GM10248 (cell line): ENCODE results near the gene TDRD10.
A peak's percentile ranks its signal among the peaks of the same experiment; 100 is the strongest.

Experiments used
- CTCF ChIA-PET: fragments of 300-600 bp; sonication (Branson Sonifier 250); formaldehyde crosslinking; extraction: SDS; loops from one replicate; lab custom pipeline; 2021; ENCODE audit warnings: antibody characterized with exemption; lab: Yijun Ruan, JAX
- POLR2A ChIA-PET: fragments of 350-650 bp; sonication (Branson Sonifier 250); formaldehyde crosslinking; extraction: SDS; loops from one replicate; lab custom pipeline; 2020; ENCODE audit warnings: antibody characterized with exemption; lab: Yijun Ruan, JAX
- DNase-seq: peaks from one replicate; pipeline ENCODE4 v3.0.0; 2012; ENCODE audit errors: extremely low spot score
- TF ChIP-seq, protein P1 (sequence below): IDR thresholded peaks from 2 replicates; pipeline ENCODE4 v1.5.1; 2012; ENCODE audit warnings: mild to moderate bottlenecking, low read depth; ENCODE audit errors: extremely low read depth, missing control alignments, control extremely low read depth

TDRD10 gene

DNA sequence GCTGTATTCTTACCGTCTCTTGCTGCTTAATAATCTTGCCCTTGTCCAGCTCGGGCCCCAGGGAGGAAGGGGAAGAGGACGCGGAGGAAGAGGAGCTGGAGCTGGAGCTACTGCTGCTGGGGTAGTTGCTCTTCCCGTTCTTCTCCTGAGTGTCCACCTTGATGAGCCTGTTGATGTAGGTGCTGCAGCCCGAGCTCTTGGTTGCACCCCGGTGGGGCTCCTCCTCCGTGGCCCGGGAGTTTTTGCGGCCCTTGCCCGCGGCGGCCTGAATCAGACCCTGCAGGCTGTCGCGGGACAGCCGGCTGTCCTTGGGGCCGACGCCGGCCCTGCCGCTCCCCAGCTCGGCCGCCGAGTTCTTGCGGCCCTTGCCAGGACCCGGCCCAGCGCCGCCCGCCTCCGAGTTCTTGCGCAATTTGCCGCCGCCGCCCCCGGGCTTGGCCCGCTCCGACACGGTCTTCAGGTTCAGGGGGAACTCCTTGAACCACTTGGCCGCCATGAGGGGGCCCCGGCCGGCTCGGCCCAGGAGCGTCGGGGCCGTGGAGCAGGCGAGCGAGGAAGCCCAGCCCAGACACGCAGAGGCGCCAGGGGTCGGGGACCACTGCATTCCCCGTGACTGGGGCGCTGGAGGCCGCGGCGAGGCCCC is 475 bp upstream of the TDRD10 start:
- peak; percentile 40 for DNase-seq
- POLR2A ChIA-PET = no interaction called here
- TF ChIP-seq, protein P1, sequence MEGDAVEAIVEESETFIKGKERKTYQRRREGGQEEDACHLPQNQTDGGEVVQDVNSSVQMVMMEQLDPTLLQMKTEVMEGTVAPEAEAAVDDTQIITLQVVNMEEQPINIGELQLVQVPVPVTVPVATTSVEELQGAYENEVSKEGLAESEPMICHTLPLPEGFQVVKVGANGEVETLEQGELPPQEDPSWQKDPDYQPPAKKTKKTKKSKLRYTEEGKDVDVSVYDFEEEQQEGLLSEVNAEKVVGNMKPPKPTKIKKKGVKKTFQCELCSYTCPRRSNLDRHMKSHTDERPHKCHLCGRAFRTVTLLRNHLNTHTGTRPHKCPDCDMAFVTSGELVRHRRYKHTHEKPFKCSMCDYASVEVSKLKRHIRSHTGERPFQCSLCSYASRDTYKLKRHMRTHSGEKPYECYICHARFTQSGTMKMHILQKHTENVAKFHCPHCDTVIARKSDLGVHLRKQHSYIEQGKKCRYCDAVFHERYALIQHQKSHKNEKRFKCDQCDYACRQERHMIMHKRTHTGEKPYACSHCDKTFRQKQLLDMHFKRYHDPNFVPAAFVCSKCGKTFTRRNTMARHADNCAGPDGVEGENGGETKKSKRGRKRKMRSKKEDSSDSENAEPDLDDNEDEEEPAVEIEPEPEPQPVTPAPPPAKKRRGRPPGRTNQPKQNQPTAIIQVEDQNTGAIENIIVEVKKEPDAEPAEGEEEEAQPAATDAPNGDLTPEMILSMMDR = no peak

DNA sequence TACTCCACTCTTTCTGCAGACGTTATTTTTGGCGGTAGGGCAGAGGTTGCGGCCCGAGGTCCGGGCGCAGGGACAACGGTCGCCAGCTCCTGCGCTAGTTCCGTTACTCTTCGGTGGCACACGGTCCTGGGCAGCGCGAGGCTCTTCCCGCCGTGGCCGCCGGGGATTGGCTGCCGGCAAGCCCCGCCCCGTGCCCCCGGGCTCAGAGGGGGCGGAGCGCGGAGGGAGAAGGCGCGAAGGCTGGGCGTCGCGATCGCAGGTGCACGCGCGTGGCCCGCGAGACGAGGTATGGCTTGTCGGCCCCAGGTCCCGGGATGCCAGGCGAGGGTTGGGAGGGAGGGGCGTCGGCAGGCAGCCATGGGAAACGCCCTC is 711 bp downstream of the TDRD10 start:
- CTCF ChIA-PET = interaction anchor here (2.8 kb wide), 1 partner anchor 44 kb away, joined by 11 read pairs; no protein-coding TSS in a partner anchor
- TF ChIP-seq, protein P1 = no peak
- POLR2A ChIA-PET = no interaction called here
- no peak for DNase-seq

More for the DNA sequence above, 475 bp upstream of the TDRD10 start:
- CTCF ChIA-PET = interaction anchor here (1.2 to 2.9 kb wide), 4 partner anchors 19 to 493 kb away, joined by 3 to 17 read pairs (median 7); no protein-coding TSS in a partner anchor

DNA sequence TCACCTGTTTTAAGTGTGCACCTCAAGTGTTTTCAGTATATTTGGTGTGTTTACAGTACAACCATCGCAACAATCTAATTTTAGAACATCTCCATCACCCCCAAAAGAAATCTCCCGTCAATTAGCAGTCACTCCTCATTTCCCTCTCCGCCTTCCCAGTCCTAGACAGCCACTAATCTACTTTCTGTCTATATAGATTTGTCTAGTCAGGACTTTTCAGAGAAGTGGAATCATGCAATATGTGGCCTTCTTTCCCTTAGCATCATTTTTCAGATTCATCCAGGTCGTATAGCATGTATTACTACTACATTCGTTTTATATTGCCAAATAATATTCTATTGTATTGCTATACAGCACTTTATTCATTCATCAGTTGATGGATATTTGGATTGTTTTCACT is 1.9 kb downstream of the TDRD10 start:
- TF ChIP-seq, protein P1 = no peak
- ChIA-PET CTCF (interaction anchor here (2.8 kb wide), 1 partner anchor 43 kb away, joined by 11 read pairs; no protein-coding TSS in a partner anchor), POLR2A (no interaction called here)
- no peak for DNase-seq

DNA sequence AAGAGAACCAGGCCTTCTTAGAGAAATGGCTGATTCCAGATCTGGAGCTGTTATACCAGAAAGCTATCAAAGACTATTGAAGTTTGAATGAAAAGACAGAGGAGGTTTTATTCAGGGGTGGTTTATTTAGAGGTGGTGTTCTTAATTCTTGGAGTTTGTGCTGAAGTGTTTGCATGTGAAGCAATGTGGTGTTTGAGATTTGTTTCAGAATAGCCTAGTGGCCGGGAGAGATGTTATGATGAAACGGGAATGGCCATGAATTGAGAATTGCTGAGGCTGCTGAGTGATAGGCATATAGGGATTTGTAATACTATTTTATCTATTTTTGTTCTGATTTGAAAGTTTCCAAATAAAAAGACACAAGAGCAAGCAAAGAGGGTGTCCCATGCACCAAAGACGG is 10.7 kb downstream of the TDRD10 start:
- CTCF ChIA-PET = interaction anchor here (1.0 to 2.1 kb wide), 4 partner anchors 9 to 37 kb away, joined by 3 to 7 read pairs (median 5); no protein-coding TSS in a partner anchor
- no peak for DNase-seq
- TF ChIP-seq, protein P1 = no peak
- POLR2A ChIA-PET = no interaction called here

DNA sequence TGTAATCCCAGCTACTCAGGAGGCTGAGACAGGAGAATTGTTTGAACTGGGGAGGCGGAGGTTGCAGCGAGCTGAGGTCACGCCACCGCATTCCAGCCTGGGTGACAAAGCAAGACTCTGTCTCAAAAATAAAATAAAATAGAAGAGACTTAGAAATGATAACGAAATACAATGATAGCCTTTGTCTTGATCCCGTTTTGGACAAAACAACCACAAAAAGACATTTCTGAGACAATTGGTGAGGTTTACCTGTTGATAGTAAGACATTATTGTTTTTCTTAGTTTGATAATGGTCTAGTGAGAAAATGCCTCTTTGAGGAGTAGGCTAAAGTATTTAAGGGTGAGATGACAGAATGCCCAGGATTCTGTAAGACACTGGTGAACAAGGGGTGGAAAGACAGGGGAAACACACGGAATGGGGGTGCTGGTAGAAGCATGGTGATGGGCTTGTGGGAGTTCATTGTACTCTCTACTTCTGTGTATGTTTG is 12.1 kb downstream of the TDRD10 start:
- TF ChIP-seq, protein P1 = no peak
- no peak for DNase-seq
- CTCF ChIA-PET = interaction anchor here (1.2 to 2.1 kb wide), 2 partner anchors 33 to 35 kb away, joined by 4 to 7 read pairs; no protein-coding TSS in a partner anchor
- POLR2A ChIA-PET = no interaction called here

DNA sequence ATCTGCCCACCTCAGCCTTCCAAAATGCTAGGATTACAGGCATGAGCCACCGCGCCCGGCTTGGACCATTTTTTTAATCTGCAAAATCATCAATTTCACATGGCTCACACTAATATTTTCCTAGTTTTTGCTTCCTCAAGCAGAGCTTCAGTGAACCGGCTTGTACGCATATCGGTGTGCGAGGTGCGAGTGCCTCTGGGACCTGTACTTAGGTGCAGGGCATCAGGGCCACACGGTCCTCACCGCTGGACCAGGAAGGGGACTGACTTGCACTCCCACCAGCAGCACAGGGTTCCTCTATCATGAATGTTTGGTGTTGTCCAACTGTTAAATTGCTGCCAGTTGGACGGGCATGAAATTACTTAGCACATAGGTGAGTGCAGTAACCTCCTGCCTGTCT is 15.6 kb downstream of the TDRD10 start:
- ChIA-PET POLR2A (no interaction called here), CTCF (interaction anchor here (1.2 to 3.3 kb wide), 2 partner anchors 29 to 38 kb away, joined by 7 to 10 read pairs; no protein-coding TSS in a partner anchor)
- TF ChIP-seq, protein P1 = no peak
- no peak for DNase-seq
